HCT116 (cell line): ENCODE results near the gene MAP3K6. TPM values are rescaled to one million over a fixed set of nuclear protein-coding genes. Genes with fewer than 3 reads are reported as not detected.
A peak's percentile ranks its signal among the peaks of the same experiment; 100 is the strongest.

Source experiments
- ATAC-seq: fragments of 200-7000 bp; cut with Tn5 transposase; 2 replicates; pipeline ENCODE4 v1.9.1; 2020; ENCODE audit warnings: mild to moderate bottlenecking, moderate library complexity
- BruUV-seq: library from RNA; stranded (reverse); fragments of 400-500 nt; replicated peaks from 2 replicates; lab custom pipeline; 2021; lab: Mats Ljungman, UMichigan
- CTCF ChIA-PET: fragments of 300-600 bp; sonication (Branson Sonifier 250); formaldehyde crosslinking; loops from one replicate; lab custom pipeline; 2021; ENCODE audit warnings: antibody characterized with exemption; lab: Charles Lee
- POLR2A ChIA-PET: fragments of 300-600, 350-600 bp; sonication (Branson Sonifier 250); formaldehyde crosslinking; loops from one replicate; lab custom pipeline; 2021; ENCODE audit warnings: antibody characterized with exemption; lab: Charles Lee
- RAD21 ChIA-PET, 2 experiments: fragments of 300-600 bp; sonication (Branson Sonifier 250); formaldehyde crosslinking; loops; one replicate each; lab custom pipeline; 2023; ENCODE audit warnings: low total read pairs in 2 of 2; ENCODE audit not compliant: uncharacterized antibody in 2 of 2, unreplicated experiment in 2 of 2, low non-redundant PET in 1 of 2; lab: Charles Lee
- DNase-seq: peaks from one replicate; pipeline ENCODE4 v3.0.0-alpha.2; 2010; ENCODE audit warnings: low read depth, low spot score
- H2AFZ ChIP-seq: fragments of 200-600 bp; shearing (Covaris generic), sonication (generic); 2 replicates; pipeline ENCODE4 v1.6.1; 2017; ENCODE audit warnings: low read depth, mixed run types, mixed read lengths, antibody characterized with exemption, low read length; ENCODE audit not compliant: poor library complexity, severe bottlenecking
- H3K27ac ChIP-seq: 2 replicates; pipeline ENCODE4 v1.5.1; 2012; ENCODE audit warnings: low read depth, low read length
- H3K27me3 ChIP-seq: fragments of 200-600 bp; sonication (generic); 2 replicates; pipeline ENCODE4 v1.6.1; 2016; ENCODE audit warnings: mixed run types, low read length, mixed read lengths; ENCODE audit not compliant: insufficient read depth
- H3K36me3 ChIP-seq, 2 experiments: fragments of 200-500 bp in 1 of 2; fragments of 200-600 bp in 1 of 2; sonication (Bioruptor generic) in 1 of 2; sonication (generic) in 1 of 2; 2 replicates each; pipeline versions ENCODE4 v1.5.1 to v1.6.1; 2014 to 2016; ENCODE audit warnings: low read length in 2 of 2, inconsistent platforms in 1 of 2, mixed read lengths in 1 of 2, mixed run types in 1 of 2; ENCODE audit not compliant: insufficient read depth in 2 of 2, control insufficient read depth in 1 of 2
- H3K4me1 ChIP-seq, 2 experiments: fragments of 200-600 bp in 1 of 2; sonication (generic) in 1 of 2; 2 replicates each; pipeline versions ENCODE4 v1.5.1 to v1.6.1; 2012 to 2017; ENCODE audit warnings: low read length in 2 of 2, inconsistent platforms in 1 of 2, mild to moderate bottlenecking in 1 of 2, mixed read lengths in 1 of 2, mixed run types in 1 of 2, moderate library complexity in 1 of 2; ENCODE audit not compliant: insufficient read depth in 2 of 2, control insufficient read depth in 1 of 2
- H3K4me2 ChIP-seq: fragments of 200-600 bp; sonication (generic); 2 replicates; pipeline ENCODE4 v1.6.1; 2017; ENCODE audit warnings: mixed run types, low read length, mixed read lengths
- H3K4me3 ChIP-seq, 2 experiments: fragments of 200-600 bp in 1 of 2; sonication (generic) in 1 of 2; replicated peaks in 1 of 2; 2 replicates each; pipeline ENCODE4 v1.5.1; 2011 to 2016; ENCODE audit warnings: low read length in 2 of 2, control low read depth in 1 of 2, low read depth in 1 of 2, mild to moderate bottlenecking in 1 of 2, mixed read lengths in 1 of 2, mixed run types in 1 of 2
- H3K79me2 ChIP-seq: fragments of 200-600 bp; sonication (generic); 2 replicates; pipeline ENCODE4 v1.6.1; 2017; ENCODE audit warnings: mild to moderate bottlenecking, mixed run types, low read length, moderate library complexity, mixed read lengths; ENCODE audit not compliant: insufficient read depth
- H3K9ac ChIP-seq: fragments of 200-600 bp; sonication (generic); 2 replicates; pipeline ENCODE4 v1.6.1; 2016; ENCODE audit warnings: low read length, mixed read lengths
- H3K9me2 ChIP-seq: fragments of 200-600 bp; sonication (generic), shearing (Covaris generic); 2 replicates; pipeline ENCODE4 v1.6.1; 2017; ENCODE audit warnings: mixed run types, mild to moderate bottlenecking, moderate library complexity; ENCODE audit not compliant: insufficient read depth
- H3K9me3 ChIP-seq, 2 experiments: fragments of 200-500 bp in 1 of 2; fragments of 200-600 bp in 1 of 2; sonication (Bioruptor generic) in 1 of 2; sonication (generic) in 1 of 2; 2 replicates each; pipeline ENCODE4 v1.6.1; 2014 to 2017; ENCODE audit warnings: low read length in 2 of 2, mixed read lengths in 2 of 2, inconsistent platforms in 1 of 2, low read depth in 1 of 2, mild to moderate bottlenecking in 1 of 2, mixed run types in 1 of 2, moderate library complexity in 1 of 2; ENCODE audit not compliant: control insufficient read depth in 1 of 2, insufficient read depth in 1 of 2
- H4K20me1 ChIP-seq: fragments of 200-600 bp; sonication (generic), shearing (Covaris generic); 2 replicates; pipeline ENCODE4 v1.6.1; 2017; ENCODE audit warnings: mixed run types, mild to moderate bottlenecking, moderate library complexity; ENCODE audit not compliant: insufficient read depth
- CEBPB ChIP-seq: IDR thresholded peaks from 2 replicates; pipeline ENCODE4 v1.6.1; 2012; ENCODE audit warnings: low read depth
- POLR2A ChIP-seq: IDR thresholded peaks from 2 replicates; pipeline ENCODE4 v1.7.0; 2011; ENCODE audit warnings: borderline replicate concordance; ENCODE audit not compliant: insufficient read depth, insufficient read length; ENCODE audit errors: extremely low read depth
- POLR2AphosphoS5 ChIP-seq: IDR thresholded peaks from 2 replicates; pipeline ENCODE4 v1.6.1; 2011; ENCODE audit warnings: mild to moderate bottlenecking, low read depth, low read length, moderate library complexity
- ZNF274 ChIP-seq: fragments of 200-500 bp; sonication (Bioruptor generic); IDR thresholded peaks from 2 replicates; pipeline ENCODE4 v1.6.1; 2014; ENCODE audit warnings: mild to moderate bottlenecking, low read depth, low read length, inconsistent platforms
- intact Hi-C: fragments of 100-400 bp; cut with micrococcal nuclease; formaldehyde crosslinking; loops from 2 replicates; pipeline ENCODE4 v1.10.0; 2022
- total RNA-seq: library from RNA; stranded (reverse); gene quantifications from one replicate; pipeline ENCODE4 v1.2.1, GENCODE V29; 2021; ENCODE audit not compliant: unreplicated experiment
- TF ChIP-seq, protein P1 (sequence below): IDR thresholded peaks from 2 replicates; pipeline ENCODE4 v1.6.1; 2011; ENCODE audit warnings: mild to moderate bottlenecking, low read length, moderate library complexity; ENCODE audit not compliant: insufficient replicate concordance; ENCODE audit errors: extremely low read depth

Gene MAP3K6
- total RNA-seq, 1 experiment from 2014 or later: 30.2 TPM

DNA sequence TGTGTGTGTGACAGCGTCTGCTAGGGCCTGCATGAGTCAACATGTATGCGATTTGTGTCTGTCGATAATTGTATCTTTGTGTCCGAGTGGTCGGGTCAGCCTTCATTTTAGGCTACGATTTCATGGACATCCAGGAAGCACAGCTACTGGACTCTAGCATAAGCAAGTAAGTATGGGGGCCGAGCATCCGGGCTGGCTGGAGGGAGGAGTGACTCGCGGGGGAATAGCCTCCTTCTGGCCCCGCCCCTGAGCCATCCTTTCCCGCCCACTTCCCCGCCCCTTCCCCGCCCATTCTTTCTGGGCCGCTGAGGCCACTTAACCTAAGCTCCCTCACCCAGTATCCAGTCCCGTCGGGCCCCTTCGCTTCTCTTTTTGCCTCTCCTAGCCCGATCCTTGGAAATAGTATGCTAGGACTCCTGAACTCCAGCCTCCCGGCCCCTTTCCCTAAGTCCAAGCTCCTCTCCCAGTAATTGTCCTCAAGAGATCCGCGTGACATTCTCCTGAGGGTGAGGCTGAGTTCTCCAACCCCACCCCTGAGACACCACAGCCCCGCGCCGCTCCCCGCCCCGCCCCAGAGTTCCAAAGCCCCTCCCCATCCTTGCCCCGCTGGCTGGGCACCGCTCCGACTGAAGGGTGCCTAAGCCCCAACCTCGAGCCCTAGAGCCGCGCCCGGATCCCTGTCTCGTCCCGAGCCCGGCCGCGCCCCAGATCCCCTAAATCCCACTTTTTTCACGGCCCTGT is 1.2 kb downstream of the MAP3K6 start:
- CTCF ChIA-PET: interaction anchor here (0.5 to 3.3 kb wide), 24 partner anchors 8 to 509 kb away, joined by 3 to 28 read pairs (median 4); partner anchors contain the start of genes CD164L2 and GPR3
- H3K4me2 ChIP-seq: peak overlapping the region; percentile 95
- peaks cover 12 to 32% of the 10 kb centered on the region in 2 experiments for H3K4me1 ChIP-seq
- TF ChIP-seq CEBPB (no peak), ZNF274 (no peak), POLR2AphosphoS5 (peak; percentile 68), POLR2A (peak; percentile 25)
- TF ChIP-seq, protein P1, sequence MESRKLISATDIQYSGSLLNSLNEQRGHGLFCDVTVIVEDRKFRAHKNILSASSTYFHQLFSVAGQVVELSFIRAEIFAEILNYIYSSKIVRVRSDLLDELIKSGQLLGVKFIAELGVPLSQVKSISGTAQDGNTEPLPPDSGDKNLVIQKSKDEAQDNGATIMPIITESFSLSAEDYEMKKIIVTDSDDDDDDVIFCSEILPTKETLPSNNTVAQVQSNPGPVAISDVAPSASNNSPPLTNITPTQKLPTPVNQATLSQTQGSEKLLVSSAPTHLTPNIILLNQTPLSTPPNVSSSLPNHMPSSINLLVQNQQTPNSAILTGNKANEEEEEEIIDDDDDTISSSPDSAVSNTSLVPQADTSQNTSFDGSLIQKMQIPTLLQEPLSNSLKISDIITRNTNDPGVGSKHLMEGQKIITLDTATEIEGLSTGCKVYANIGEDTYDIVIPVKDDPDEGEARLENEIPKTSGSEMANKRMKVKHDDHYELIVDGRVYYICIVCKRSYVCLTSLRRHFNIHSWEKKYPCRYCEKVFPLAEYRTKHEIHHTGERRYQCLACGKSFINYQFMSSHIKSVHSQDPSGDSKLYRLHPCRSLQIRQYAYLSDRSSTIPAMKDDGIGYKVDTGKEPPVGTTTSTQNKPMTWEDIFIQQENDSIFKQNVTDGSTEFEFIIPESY: peak; percentile 14
- TF ChIP-seq, all 23 proteins: peak for 3
- Histone ChIP-seq H4K20me1 (no peaks in the 10 kb centered on the region), H3K36me3 (peaks cover 0 to 4% of the 10 kb centered on the region in 2 experiments; a peak in 1 of 4 replicates), H3K9me2 (no peaks in the 10 kb centered on the region), H3K27ac (peak overlapping the region; percentile 100), H3K4me3 (peak overlapping the region; percentile 67 to 69), H2AFZ (peak overlapping the region; percentile 68), H3K9ac (peak overlapping the region; percentile 78), H3K27me3 (no peaks in the 10 kb centered on the region), H3K9me3 (no peaks in the 10 kb centered on the region), H3K79me2 (peaks cover 3% of the 10 kb centered on the region; the same call in 1 of the 2 replicates)
- RAD21 ChIA-PET: interaction anchor here in 1 of 2 experiments (0.6 kb wide), 1 partner anchor 58 kb away, joined by 7 read pairs; no protein-coding TSS in a partner anchor
- POLR2A ChIA-PET: interaction anchor here (0.6 to 2.6 kb wide), 18 partner anchors 8 to 366 kb away, joined by 3 to 26 read pairs (median 4); partner anchors contain the start of genes CD164L2, GPR3 and SYTL1
- peak; percentile 73 for DNase-seq
- peak; percentile 75 for ATAC-seq
- no TSS peak for BruUV-seq
- intact Hi-C loops: no loop called here
